ENCODE measurements around the gene RNF212.

Gene RNF212

GRCh38 chr4:1035510-1035909, 77.9 kb downstream of the RNF212 start:
- DNase-seq (ENCODE audit: low spot score): no peak
- TF ChIP-seq, protein P1, sequence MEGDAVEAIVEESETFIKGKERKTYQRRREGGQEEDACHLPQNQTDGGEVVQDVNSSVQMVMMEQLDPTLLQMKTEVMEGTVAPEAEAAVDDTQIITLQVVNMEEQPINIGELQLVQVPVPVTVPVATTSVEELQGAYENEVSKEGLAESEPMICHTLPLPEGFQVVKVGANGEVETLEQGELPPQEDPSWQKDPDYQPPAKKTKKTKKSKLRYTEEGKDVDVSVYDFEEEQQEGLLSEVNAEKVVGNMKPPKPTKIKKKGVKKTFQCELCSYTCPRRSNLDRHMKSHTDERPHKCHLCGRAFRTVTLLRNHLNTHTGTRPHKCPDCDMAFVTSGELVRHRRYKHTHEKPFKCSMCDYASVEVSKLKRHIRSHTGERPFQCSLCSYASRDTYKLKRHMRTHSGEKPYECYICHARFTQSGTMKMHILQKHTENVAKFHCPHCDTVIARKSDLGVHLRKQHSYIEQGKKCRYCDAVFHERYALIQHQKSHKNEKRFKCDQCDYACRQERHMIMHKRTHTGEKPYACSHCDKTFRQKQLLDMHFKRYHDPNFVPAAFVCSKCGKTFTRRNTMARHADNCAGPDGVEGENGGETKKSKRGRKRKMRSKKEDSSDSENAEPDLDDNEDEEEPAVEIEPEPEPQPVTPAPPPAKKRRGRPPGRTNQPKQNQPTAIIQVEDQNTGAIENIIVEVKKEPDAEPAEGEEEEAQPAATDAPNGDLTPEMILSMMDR (IDR thresholded peaks at IDR 0.05; ENCODE audit: extremely low read depth, missing control alignments): no peak

DNA sequence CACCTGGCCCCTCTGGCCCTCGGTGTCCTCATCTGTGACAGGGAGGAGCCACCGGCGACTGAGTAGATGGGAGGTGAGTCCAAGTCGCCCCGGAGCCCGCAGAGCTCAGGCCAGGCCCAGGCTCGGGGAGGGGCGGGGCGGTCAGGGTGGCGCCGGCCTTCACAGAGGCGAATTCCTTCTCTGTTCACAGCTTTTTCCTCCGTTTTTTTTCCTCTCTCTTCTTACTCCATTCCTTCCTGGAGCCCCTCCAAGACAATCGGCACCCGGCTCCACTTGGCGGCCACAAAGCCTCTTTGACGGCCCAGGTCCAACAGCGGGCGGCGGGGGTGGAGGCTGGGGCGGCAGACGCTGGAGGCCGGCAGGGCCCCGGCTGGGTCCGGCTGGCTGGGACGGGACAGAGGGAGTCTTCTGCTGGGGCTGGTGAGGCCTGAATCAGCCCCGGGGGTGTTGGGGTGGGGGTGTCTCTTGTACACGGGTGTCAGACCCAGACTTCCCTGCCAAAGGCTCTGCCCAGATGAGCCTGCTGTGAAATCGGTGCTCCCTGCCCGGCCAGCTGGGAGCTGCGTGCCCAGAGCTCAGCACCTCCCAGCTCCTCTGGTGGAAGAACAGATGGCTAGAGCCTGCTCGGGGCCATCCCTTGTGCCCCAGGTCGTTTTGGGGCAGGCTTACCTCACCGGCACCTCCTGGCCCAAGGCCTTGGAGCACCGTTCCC, 79.4 kb downstream of the RNF212 start:
- TF ChIP-seq, protein P1 (IDR thresholded peaks at IDR 0.05; ENCODE audit: extremely low read depth, missing control alignments): no peak
- no peak for DNase-seq (ENCODE audit: low spot score)

DNA sequence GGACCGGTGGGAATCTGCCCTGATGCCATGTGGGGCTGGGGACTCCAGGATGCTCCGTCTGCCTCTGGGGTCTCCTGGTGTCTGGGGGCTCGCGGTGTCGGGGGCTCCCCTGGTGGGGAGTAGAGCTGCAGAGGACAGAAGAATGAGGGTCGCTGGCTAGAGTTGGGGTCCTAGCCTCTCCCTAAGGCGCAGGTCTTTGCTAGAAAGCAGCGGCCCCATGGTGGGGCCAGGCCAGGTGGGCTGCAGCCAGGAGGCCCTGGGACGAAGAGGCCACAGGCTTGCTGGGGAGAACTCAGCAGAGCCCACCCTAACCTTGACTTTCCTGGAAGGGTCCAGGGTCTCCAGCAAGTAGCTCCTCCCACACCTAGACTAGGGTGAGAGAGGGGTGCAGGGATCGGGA, 80.5 kb downstream of the RNF212 start:
- TF ChIP-seq, protein P1 (IDR thresholded peaks at IDR 0.05; ENCODE audit: extremely low read depth, missing control alignments): no peak

GRCh38 chr4:1031956-1032795, 81.2 kb downstream of the RNF212 start:
- TF ChIP-seq, protein P1 (IDR thresholded peaks at IDR 0.05; ENCODE audit: extremely low read depth, missing control alignments): no peak
- DNase-seq (ENCODE audit: low spot score): no peak

More for the DNA sequence above, 80.5 kb downstream of the RNF212 start:
- DNase-seq (ENCODE audit: low spot score): no peak

DNA sequence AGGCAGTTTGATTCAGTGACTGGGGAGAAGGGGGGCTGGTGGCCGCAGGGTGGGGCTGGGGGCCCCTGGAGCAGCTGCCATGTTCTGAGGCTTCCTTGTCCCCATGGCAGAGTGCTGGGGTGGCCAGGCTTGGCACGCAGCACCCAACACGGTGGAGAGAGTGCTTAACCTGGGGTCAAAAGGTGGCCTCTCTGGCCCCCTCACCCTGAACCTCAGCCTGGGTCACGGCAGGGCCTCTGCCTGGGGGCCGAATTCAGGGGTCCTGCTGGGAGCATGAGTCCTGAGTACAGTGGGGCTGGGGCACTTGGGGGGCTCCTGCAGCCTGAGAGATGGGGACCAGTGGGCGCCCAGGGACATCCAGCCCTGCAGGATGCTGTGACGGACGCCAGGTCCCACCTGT, 82.0 kb downstream of the RNF212 start:
- DNase-seq (ENCODE audit: low spot score): no peak
- TF ChIP-seq, protein P1 (IDR thresholded peaks at IDR 0.05; ENCODE audit: extremely low read depth, missing control alignments): no peak

DNA sequence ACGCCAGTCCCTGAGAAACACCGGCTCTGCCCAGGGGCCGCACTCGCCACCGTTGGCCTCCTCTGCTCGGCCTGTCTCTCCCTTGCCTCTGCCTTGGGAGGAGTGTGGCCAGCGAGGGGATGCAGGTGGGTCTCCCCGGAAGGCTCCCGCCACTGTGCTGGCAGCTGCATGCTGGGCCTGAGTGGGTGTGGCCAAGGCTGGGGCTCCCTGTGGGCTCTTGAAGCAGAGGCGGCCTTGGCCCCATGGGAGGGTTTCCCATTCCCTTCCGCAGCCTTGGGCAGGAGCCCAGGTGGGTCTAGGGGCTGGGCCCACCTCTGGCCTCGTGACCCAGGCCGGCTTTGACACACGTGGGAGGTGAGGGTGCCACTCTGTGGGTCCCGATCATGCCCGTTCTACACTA, 82.8 kb downstream of the RNF212 start:
- no peak for DNase-seq (ENCODE audit: low spot score)
- TF ChIP-seq, protein P1 (IDR thresholded peaks at IDR 0.05; ENCODE audit: extremely low read depth, missing control alignments): no peak

GRCh38 chr4:1030031-1030430, 83.3 kb downstream of the RNF212 start:
- TF ChIP-seq, protein P1 (IDR thresholded peaks at IDR 0.05; ENCODE audit: extremely low read depth, missing control alignments): no peak

More at GRCh38 chr4:1030031-1030430, 83.3 kb downstream of the RNF212 start:
- no peak for DNase-seq (ENCODE audit: low spot score)
